Subcutaneous abdominal adipose tissue (tissue), 5 donors: ENCODE results near the gene ADGRG1.

Experiments
- H3K27ac ChIP-seq: one replicate; pipeline ENCODE4 v1.7.0; 2013; ENCODE audit warnings: low read depth, mild to moderate bottlenecking, inconsistent platforms, low read length, moderate library complexity
- H3K27me3 ChIP-seq, 5 donors: one replicate each; pipeline ENCODE4 v1.7.0; 2013; ENCODE audit warnings: low read length in 5 of 5, inconsistent platforms in 1 of 5; ENCODE audit not compliant: control insufficient read depth in 5 of 5, insufficient read depth in 4 of 5
- H3K36me3 ChIP-seq, 5 donors: one replicate each; pipeline ENCODE4 v1.7.0; 2013; ENCODE audit warnings: low read length in 5 of 5; ENCODE audit not compliant: control insufficient read depth in 5 of 5, insufficient read depth in 5 of 5
- H3K4me1 ChIP-seq, 5 donors: one replicate each; pipeline ENCODE4 v1.7.0; 2013; ENCODE audit warnings: low read length in 5 of 5, mild to moderate bottlenecking in 3 of 5, moderate library complexity in 1 of 5; ENCODE audit not compliant: control insufficient read depth in 5 of 5, insufficient read depth in 5 of 5
- H3K4me3 ChIP-seq, 5 donors: one replicate each; pipeline ENCODE4 v1.7.0; 2013; ENCODE audit warnings: low read length in 5 of 5, low read depth in 1 of 5
- H3K9ac ChIP-seq, 5 donors: one replicate each; pipeline ENCODE4 v1.7.0; 2013; ENCODE audit warnings: low read length in 5 of 5, mild to moderate bottlenecking in 4 of 5, moderate library complexity in 3 of 5
- H3K9me3 ChIP-seq, 5 donors: one replicate each; pipeline ENCODE4 v1.7.0; 2013; ENCODE audit warnings: low read length in 5 of 5; ENCODE audit not compliant: control insufficient read depth in 5 of 5
- donor health status: healthy.
- donor health status: healthy.
- donor health status: healthy.
- donor health status: healthy.
- donor health status: healthy.

The ADGRG1 gene

DNA sequence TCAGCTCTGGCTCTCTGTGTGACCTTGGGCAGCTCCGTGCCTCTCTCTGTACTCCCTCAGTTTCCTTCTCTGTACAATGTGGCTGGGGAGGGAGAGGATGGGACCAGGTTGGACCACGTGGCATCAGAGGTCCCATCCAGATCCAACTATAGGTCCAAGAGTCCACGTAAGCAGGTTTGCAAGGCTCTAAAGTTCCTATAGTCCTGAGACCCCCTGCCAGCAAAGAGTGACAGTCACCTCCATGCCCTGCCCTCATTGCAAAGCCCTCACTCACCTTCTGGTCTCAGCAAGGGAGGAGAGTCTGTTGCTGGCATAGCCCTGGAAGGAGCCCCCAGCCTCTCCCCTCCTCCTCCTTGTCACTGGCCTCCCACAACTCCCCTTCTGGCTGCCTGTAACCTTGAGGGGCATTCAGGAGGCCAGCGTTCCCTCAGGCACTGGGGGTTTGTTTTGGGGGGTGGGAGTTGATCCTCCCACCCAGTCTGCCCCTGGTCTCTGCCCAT lies 60.1 kb downstream of the ADGRG1 start:
- Histone ChIP-seq H3K36me3 (no peaks in the 10 kb centered on the region), H3K27me3 (peaks cover 6 to 20% (median 10%) of the 10 kb centered on the region in 5 donors), H3K9ac (no peak overlapping the region), H3K4me1 (peaks cover 0 to 4% (median 0%) of the 10 kb centered on the region in 5 donors), H3K27ac (no peak overlapping the region), H3K4me3 (no peak overlapping the region), H3K9me3 (no peaks in the 10 kb centered on the region)

DNA sequence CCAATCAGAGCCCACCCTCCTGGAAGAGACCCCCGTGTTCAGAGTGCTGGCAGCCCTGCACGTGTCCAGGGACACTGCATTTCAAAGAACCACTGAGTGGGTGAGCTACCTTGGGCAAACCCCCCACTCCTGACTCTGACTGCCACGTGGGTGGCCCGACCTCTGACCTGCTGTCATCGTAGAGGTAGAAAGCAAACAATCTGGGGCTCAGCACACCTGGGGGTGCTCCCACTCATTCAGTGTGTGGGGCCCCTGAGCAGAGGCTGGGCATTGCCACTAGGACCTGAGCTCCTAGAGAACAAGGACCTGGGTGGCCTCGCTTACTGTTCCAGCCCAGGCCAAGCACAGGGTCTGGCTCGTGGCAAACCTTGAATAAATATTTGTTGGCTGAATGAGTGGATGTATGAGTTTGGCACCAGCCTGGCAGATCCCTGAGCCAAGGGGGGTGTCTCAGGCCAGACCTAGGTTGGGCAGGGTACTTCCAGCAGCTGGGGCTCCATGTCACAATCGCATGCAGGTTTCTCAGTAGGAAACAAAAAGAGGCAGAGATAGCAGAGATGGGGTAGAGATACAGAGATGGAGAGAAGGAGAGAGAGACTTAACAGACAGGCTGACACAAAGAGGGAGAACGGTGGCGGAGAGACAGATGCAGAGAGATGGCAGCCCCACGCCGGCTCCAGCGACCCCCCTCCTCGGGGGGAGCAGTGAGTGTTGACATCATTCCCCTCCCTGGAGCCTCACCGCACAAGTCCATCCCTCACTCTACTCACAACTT lies 60.7 kb downstream of the ADGRG1 start:
- Histone ChIP-seq H3K9ac (no peak overlapping the region), H3K36me3 (no peaks in the 10 kb centered on the region), H3K9me3 (no peaks in the 10 kb centered on the region), H3K4me1 (peaks cover 0 to 4% (median 0%) of the 10 kb centered on the region in 5 donors), H3K4me3 (no peak overlapping the region), H3K27me3 (peaks cover 6 to 20% (median 11%) of the 10 kb centered on the region in 5 donors), H3K27ac (no peak overlapping the region)

DNA sequence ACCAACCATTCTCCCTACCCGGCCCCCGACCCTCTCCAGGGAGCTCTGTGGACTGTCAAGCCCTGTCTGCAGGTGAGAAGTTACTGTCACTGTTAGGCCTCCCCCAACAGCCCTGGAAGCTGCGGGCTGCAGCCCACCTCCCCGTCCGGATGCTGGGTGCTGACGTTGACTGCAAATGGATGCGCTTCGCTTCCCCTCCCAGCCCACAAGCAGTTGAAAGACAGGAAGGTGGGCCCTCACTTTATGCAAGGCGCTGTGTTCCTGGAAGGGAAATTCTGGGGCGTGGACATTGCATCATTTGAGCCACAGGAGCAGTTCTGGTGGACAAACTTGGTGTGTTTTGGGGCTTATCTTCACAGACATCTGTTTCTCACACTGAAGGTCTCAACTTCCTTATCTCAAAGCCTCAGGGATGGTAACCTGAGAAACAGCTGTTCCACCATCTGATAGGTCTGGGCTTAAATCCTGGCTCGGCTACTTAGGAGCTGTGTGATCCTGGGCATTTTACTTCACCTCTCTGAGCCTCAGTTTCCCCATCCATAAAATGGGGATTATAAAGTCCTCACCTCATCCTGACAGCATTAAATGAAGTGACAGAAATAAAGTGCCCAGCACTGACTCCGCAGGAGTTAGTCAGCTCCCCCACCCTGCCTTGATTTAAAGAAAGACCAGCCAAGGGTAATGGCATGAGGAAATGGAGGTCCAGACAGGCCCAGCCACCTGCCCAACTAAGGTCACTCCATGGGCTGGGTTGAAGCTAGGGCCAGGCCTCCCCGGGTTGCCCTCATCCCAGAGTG lies 61.5 kb downstream of the ADGRG1 start:
- H3K27me3 ChIP-seq = peaks cover 5 to 15% (median 13%) of the 10 kb centered on the region in 5 donors
- H3K27ac ChIP-seq = no peak overlapping the region

DNA sequence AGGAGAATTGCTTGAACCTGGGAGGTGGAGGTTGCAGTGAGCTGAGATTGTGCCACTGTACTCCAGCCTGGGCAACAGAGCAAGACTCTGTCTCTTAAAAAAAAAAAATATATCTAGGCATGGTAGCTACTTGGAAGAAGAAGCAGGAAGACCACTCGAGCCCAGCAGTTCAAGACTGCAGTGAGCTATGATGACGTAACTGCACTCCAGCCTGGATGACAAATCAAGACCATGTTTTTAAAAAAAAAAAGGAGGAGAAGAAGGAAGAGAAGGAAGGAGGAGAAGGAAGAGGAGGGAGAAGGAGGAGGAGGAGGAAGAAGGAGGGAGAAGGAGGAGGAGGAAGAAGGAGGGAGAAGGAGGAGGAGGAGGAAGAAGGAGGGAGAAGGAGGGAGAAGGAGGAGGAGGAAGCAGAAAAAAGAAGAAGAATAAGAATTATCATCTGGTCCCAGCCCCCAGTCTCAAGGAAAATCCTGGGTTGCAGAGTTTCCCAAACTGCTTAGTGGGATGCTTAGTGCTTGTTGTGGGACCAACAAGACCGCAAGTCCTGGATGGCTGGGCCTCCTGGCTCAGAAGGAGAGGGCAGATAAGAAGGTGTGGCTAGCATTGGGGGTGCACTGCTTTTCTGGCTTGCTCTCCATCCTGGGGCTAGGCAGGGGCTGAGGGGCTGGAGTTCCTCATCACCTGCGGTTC lies 62.5 kb downstream of the ADGRG1 start:
- peaks cover 0 to 8% (median 0%) of the 10 kb centered on the region in 5 donors for H3K4me1 ChIP-seq
- H3K9me3 ChIP-seq = no peaks in the 10 kb centered on the region
- H3K27ac ChIP-seq = no peak overlapping the region
- H3K27me3 ChIP-seq = peaks cover 5 to 15% (median 13%) of the 10 kb centered on the region in 5 donors
- no peak overlapping the region for H3K4me3 ChIP-seq
- H3K36me3 ChIP-seq = no peaks in the 10 kb centered on the region
- no peak overlapping the region for H3K9ac ChIP-seq

More for the DNA sequence above, 61.5 kb downstream of the ADGRG1 start:
- Histone ChIP-seq H3K4me3 (no peak overlapping the region), H3K9me3 (no peaks in the 10 kb centered on the region), H3K36me3 (no peaks in the 10 kb centered on the region), H3K9ac (no peak overlapping the region), H3K4me1 (peaks cover 0 to 8% (median 0%) of the 10 kb centered on the region in 5 donors)

DNA sequence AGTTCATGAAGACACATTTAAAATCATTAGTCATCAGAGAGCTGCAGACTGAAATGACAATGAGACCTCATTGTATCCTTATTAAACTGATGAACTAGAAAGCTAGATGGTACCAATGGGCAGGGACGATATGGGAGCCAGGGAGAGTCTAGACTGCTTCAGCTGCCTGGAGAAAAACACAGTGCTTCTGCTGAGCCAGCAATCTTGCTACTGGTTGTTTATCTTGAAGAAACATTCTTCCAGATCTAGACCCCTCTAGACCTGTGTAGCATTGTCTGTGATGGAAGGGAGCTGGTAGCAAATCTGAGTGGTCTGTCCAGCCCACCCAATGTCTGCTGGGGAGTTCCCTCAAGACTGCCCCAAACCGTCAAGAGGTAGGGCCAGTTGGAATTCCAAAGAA lies 64.2 kb downstream of the ADGRG1 start:
- H3K36me3 ChIP-seq = no peaks in the 10 kb centered on the region
- H3K27me3 ChIP-seq = peaks cover 5 to 15% (median 13%) of the 10 kb centered on the region in 5 donors
- peaks cover 0 to 8% (median 0%) of the 10 kb centered on the region in 5 donors for H3K4me1 ChIP-seq
- no peaks in the 10 kb centered on the region for H3K9me3 ChIP-seq
- H3K27ac ChIP-seq = no peak overlapping the region
- H3K9ac ChIP-seq = no peak overlapping the region
- H3K4me3 ChIP-seq = no peak overlapping the region

DNA sequence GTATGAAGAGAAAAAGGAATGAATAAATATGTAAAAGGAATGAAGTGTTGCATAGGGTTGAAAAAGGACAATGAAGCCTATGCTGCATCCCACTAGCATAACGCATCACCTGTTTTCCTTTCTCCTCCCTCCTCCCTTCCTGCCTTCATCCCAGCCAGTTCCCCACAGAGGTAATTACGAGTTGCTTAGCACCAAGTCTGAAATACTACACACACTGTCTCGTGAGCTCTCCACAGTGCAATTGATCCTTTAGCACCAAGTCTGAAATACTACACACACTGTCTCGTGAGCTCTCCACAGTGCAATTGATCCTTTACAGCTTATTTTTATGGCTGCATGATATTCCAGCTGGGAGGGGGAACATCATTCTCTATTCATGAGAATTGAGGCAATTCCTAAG lies 65.1 kb downstream of the ADGRG1 start:
- no peaks in the 10 kb centered on the region for H3K9me3 ChIP-seq
- peaks cover 5 to 15% (median 13%) of the 10 kb centered on the region in 5 donors for H3K27me3 ChIP-seq
- no peaks in the 10 kb centered on the region for H3K36me3 ChIP-seq
- no peak overlapping the region for H3K4me3 ChIP-seq
- H3K4me1 ChIP-seq = peaks cover 0 to 8% (median 0%) of the 10 kb centered on the region in 5 donors
- no peak overlapping the region for H3K27ac ChIP-seq
- H3K9ac ChIP-seq = no peak overlapping the region

DNA sequence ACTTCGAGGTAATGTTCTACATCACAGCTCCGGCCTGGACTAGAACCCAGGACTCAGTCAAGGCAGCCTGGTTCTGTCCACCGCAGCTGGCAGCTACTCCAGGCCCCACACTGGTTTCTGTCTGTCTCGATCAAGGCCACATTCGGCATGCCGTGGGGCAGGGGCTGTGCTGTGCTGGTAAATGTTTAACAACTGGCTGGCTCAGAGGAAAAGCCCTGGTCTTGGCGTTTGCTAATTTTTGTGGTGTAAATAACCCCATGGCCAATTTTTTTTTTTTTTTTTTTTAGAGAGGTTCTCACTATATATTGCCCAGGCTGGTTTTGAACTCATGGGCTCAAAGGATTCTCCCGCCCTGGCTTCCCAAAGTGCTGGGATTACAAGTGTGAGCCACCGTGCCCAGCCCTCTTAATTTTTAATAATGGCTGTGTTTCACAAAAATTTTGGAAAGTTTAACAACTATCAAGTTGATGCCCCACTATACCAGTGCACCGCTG lies 65.8 kb downstream of the ADGRG1 start:
- no peaks in the 10 kb centered on the region for H3K9me3 ChIP-seq
- no peaks in the 10 kb centered on the region for H3K36me3 ChIP-seq
- peaks cover 5 to 13% (median 8%) of the 10 kb centered on the region in 5 donors for H3K27me3 ChIP-seq
- H3K4me3 ChIP-seq = peak overlapping the region in 1 of 5 donors; percentile 53
- no peak overlapping the region for H3K27ac ChIP-seq
- no peak overlapping the region for H3K9ac ChIP-seq
- H3K4me1 ChIP-seq = peaks cover 0 to 8% (median 0%) of the 10 kb centered on the region in 5 donors

DNA sequence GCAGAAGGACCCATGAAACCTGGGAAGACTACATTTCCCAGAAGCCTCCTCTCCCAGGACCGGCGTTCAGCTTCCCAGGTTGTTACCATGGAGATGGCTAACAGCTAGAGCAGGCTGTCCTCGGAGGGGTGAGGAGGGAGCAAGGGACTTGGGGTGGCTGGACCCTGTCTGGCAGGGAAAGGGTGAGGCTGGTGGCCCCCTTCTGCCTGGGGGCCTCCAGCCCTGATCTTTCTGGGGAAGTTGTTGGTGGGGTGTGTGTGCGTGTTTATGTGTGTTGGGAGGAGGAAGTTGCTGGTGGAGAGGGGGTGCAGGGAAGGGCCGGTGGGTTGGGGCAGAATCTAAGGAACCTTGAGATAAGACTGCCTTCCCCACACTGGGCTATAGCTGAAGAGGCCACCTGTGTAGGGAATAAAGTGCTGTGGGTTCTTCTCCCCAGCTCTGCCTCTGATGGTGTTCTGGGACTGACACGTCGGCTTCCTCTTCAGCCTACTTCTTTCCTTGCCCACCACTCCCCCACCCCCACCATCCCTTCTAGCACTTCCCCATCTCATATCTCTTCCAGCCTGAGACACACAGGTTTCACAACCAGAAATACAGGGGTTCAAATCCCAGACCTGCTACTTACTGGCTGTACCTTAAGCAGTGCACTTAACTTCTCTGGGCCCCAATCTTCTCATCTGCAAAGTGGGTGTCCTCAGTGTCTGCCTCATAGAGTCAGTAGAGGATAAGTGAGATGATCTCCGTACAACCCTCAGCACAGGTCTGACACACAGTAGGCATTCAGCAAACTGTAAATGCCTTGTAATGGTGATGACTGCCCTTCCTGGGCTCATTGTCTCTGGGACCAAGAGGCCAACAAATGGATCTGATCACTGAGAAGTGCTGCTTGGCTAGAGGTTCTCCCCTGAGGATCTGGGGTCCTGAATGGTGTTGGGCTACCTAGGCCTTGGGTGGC lies 66.6 kb downstream of the ADGRG1 start, which contains the start of gene DRC7:
DRC7 (plus strand) TSS at position 82 of the 955 bp plus-strand sequence. CDS start 3,144 bp downstream, outside the sequence.
- Histone ChIP-seq H3K27ac (no peak within 1 kb of the TSS), H3K27me3 (peaks cover 1 to 13% (median 2%) of the 10 kb centered on the region in 5 donors), H3K36me3 (no peaks in the 10 kb centered on the region), H3K9ac (peak within 1 kb of the TSS in 1 of 5 donors; percentile 24), H3K4me1 (peaks cover 0 to 5% (median 0%) of the 10 kb centered on the region in 5 donors), H3K9me3 (no peaks in the 10 kb centered on the region), H3K4me3 (peak within 1 kb of the TSS in 4 of 5 donors; percentile 2 to 53 (median 33))

DNA sequence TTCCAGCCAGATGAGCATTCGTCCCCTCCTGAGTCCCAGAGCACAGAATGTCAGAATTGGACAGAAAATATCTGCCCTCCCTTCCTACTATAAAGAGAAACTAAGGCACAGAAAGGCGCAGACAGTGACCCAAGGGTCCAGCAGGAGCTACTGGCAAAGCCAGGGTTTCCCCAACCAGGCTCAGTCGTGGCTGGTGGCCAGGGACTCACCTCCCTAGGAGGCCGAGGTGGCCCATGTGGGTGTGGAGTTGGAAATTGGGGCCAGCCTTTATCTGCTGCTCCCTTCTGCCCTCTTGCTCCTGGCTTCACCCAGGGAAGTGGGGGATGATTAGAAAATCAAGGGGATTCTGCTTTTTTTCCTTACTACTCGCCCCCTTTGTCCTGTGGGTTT lies 67.2 kb downstream of the ADGRG1 start:
- Histone ChIP-seq H3K9me3 (no peaks in the 10 kb centered on the region), H3K9ac (no peak overlapping the region), H3K4me3 (no peak overlapping the region), H3K36me3 (no peaks in the 10 kb centered on the region), H3K27ac (no peak overlapping the region), H3K4me1 (peaks cover 0 to 5% (median 0%) of the 10 kb centered on the region in 5 donors), H3K27me3 (peaks cover 0 to 13% (median 2%) of the 10 kb centered on the region in 5 donors)
